ENCODE results near the gene DNAJB14. TPM values are rescaled to one million over a fixed set of nuclear protein-coding genes. Genes with fewer than 3 reads are reported as not detected.

DNAJB14 gene
- total RNA-seq, 1 experiment from 2014 or later = 41.0 TPM

DNA sequence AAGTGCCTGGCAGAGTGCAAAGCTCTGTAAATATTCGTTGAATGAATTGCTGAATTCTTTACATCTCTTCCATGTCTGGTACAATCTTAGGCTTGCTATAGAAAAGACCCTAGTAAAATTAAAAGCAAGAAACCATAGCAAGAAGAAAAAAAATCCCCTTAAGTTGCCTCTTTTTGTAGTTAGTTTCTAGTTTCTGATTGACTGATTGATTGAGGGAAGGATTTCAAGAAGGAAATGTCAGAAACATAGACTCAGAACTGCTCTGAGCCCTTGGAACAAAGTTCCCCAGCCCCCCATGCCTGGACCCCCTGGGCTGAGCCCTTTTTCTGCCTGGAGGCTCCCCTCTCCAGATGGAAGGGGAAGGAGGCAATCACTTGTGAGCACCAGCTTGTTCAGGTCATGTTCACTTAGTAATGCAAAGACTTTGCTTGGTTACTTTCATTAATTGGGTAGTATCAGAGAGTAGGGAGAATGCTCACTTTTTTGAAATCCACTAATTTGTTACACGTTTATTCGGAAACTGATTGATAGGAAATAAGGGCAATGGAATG, 94.1 kb downstream of the DNAJB14 start:
- Mint-ChIP-seq H3K36me3 (ENCODE audit: insufficient read depth in 1 of 3, low read depth in 3 of 3) (no peaks in the 10 kb centered on the region), H3K4me1 (peaks cover 7 to 11% of the 10 kb centered on the region in 2 experiments), H3K27ac (no peak overlapping the region), H3K9me3 (no peaks in the 10 kb centered on the region; a peak in 1 of 5 replicates), H3K4me3 (no peak overlapping the region), H3K27me3 (ENCODE audit: low read depth) (no peaks in the 10 kb centered on the region; the same call in 1 of the 2 replicates)
- no CpG with 5 or more reads among the region's 3 CpGs for WGBS (ENCODE audit: extremely low coverage, insufficient read length, low lambda C conversion rate)
- Histone ChIP-seq H3K27me3 (ENCODE audit: insufficient read depth, low read length) (no peaks in the 10 kb centered on the region), H2BK12ac (ENCODE audit: insufficient read length, low read depth, low read length) (no peak overlapping the region), H3K79me2 (ENCODE audit: insufficient read depth, low read length) (no peaks in the 10 kb centered on the region), H3K23me2 (ENCODE audit: insufficient read length, low read depth, low read length, poor library complexity, severe bottlenecking) (no peaks in the 10 kb centered on the region), H3T11ph (ENCODE audit: low read length) (no peak overlapping the region), H3K4me1 (ENCODE audit: insufficient read depth, low read length) (no peaks in the 10 kb centered on the region), H3K14ac (ENCODE audit: insufficient read depth, low read length) (no peak overlapping the region), H3K9me3 (ENCODE audit: control insufficient read depth, low read depth, low read length) (no peaks in the 10 kb centered on the region), H3K4ac (ENCODE audit: low read depth, low read length) (no peak overlapping the region), H4K20me1 (ENCODE audit: control insufficient read depth, insufficient read depth, insufficient read length) (no peaks in the 10 kb centered on the region), H2BK5ac (ENCODE audit: insufficient read length, low read length) (no peak overlapping the region), H3K27ac (ENCODE audit: insufficient read length, low read depth, low read length) (no peak overlapping the region), H2AFZ (ENCODE audit: low read length) (no peak overlapping the region), H3K23ac (ENCODE audit: insufficient read length, low read depth, low read length) (no peak overlapping the region), H2AK5ac (ENCODE audit: insufficient read length, low read length) (no peak overlapping the region), H4K5ac (ENCODE audit: insufficient read length, low read depth, low read length) (no peak overlapping the region), H2BK20ac (ENCODE audit: low read depth, low read length, poor library complexity, severe bottlenecking) (no peak overlapping the region), H3K9ac (ENCODE audit: extremely low read depth, insufficient read length, low read length) (no peak overlapping the region), H3K18ac (ENCODE audit: insufficient read length, low read depth, low read length) (no peak overlapping the region), H2BK120ac (ENCODE audit: low read depth, low read length, poor library complexity, severe bottlenecking) (no peak overlapping the region), H3K79me1 (ENCODE audit: insufficient read depth, low read depth, low read length, poor library complexity, severe bottlenecking) (no peaks in the 10 kb centered on the region), H4K8ac (replicated peaks; ENCODE audit: insufficient read length, low read depth, low read length) (no peak overlapping the region), H3K4me2 (ENCODE audit: insufficient read depth, insufficient read length, low read length) (no peak overlapping the region), H3K56ac (ENCODE audit: insufficient read length, low read depth, low read length) (no peak overlapping the region), H4K91ac (ENCODE audit: insufficient read length, low read depth, low read length) (no peak overlapping the region), H2BK15ac (ENCODE audit: low read depth, low read length) (no peak overlapping the region)
- no peak for DNase-seq
- TF ChIP-seq, protein P1, sequence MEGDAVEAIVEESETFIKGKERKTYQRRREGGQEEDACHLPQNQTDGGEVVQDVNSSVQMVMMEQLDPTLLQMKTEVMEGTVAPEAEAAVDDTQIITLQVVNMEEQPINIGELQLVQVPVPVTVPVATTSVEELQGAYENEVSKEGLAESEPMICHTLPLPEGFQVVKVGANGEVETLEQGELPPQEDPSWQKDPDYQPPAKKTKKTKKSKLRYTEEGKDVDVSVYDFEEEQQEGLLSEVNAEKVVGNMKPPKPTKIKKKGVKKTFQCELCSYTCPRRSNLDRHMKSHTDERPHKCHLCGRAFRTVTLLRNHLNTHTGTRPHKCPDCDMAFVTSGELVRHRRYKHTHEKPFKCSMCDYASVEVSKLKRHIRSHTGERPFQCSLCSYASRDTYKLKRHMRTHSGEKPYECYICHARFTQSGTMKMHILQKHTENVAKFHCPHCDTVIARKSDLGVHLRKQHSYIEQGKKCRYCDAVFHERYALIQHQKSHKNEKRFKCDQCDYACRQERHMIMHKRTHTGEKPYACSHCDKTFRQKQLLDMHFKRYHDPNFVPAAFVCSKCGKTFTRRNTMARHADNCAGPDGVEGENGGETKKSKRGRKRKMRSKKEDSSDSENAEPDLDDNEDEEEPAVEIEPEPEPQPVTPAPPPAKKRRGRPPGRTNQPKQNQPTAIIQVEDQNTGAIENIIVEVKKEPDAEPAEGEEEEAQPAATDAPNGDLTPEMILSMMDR (conservative IDR thresholded peaks at IDR 0.05) = no peak
